ENCODE results near the gene MEF2B.
"Not testable (repeated sequence)": the region's sequence is repeated elsewhere in the genome, so short reads cannot be mapped to it uniquely, and the experiment has no call there.

MEF2B gene

GRCh38 chr19:19126102-19126501, 44.0 kb downstream of the MEF2B start:
- DNase-seq (ENCODE audit: low spot score): no peak

DNA sequence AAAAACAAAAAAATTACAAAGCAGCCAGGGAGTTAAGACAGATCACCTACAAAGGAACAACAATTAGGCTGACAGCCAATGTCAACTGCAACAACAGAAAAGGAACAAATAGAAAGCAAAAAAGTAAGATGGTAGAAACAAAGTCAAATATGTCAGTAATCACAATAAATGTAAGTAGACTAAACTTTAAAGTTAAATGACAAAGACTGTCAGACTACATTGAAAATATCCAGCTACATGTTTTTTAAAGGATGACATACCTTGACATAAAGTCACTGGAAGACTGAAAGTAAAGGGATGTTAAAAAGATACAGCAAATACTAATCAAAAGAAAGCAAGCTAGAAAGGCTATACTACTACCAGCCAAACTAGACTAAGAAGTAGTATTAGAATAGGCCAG, 46.7 kb downstream of the MEF2B start:
- no peak for DNase-seq (ENCODE audit: low spot score)

DNA sequence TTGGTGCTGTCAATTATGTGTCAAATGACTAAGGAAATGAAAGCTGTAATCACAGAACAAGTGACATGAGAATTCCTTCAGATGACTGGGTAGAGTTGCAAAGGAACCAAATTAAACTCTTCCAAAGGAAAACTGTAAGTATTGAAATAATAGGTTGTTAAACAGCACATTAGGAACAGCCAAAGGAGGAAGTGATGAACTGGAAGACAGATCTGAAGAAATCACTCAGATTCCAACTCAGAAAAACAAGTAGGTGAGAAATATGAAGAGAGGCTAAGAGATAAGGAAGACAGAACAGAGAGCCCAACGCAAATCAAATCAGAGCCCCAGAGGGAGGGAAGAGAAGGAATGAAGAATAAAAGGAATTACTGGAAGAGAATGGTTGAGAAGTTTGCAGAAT, 47.2 kb downstream of the MEF2B start:
- no peak for DNase-seq (ENCODE audit: low spot score)

- DNase-seq (ENCODE audit: low spot score): no peak
Observed at GRCh38 chr19:19121371-19121770, 48.7 kb downstream of the MEF2B start.

DNA sequence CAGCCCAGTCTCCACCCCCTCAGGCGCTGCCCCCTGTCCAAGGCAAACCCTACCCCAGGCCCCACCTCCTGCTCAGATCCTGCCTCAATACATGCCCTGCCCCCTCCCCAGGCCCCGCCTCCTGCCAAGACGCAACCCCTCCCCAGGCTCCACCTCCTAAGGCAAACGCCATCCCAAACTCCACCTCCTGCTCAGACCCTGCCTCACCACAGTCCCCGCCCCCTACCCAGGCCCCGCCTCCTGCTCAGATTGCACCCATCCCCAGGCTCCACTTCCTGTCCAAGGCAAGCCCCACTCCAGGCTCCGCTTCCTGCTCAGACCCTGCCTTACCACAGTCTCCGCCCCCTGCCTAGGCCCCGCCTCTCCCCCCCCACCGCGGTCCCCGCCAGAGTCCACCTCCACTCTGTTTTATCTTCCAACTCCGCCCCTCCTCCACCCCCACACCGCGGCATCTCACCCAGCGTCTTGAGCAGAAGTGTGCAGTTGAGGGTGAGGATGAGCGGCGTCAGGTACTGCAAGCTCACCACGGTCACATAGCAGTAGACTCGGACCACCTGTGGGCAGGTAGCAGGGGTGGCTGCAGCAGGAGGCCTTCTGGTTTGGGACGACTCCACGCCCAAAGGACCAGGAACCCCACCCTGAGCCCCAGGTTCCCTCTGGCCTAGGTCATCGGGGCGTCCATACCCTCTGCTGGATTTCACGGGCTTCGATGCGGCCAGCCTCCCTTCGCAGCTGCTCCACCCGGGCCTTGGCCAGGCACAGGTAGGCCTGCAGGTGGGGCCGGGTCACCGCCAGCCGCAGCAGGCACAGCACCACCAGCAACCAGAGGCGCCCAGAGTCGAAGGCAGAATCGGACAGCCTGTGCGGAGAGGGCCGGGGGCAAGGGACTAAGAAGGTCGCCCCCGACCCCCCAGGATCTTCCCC, 49.5 kb downstream of the MEF2B start:
- peak; percentile 44 for DNase-seq (ENCODE audit: low spot score)

DNA sequence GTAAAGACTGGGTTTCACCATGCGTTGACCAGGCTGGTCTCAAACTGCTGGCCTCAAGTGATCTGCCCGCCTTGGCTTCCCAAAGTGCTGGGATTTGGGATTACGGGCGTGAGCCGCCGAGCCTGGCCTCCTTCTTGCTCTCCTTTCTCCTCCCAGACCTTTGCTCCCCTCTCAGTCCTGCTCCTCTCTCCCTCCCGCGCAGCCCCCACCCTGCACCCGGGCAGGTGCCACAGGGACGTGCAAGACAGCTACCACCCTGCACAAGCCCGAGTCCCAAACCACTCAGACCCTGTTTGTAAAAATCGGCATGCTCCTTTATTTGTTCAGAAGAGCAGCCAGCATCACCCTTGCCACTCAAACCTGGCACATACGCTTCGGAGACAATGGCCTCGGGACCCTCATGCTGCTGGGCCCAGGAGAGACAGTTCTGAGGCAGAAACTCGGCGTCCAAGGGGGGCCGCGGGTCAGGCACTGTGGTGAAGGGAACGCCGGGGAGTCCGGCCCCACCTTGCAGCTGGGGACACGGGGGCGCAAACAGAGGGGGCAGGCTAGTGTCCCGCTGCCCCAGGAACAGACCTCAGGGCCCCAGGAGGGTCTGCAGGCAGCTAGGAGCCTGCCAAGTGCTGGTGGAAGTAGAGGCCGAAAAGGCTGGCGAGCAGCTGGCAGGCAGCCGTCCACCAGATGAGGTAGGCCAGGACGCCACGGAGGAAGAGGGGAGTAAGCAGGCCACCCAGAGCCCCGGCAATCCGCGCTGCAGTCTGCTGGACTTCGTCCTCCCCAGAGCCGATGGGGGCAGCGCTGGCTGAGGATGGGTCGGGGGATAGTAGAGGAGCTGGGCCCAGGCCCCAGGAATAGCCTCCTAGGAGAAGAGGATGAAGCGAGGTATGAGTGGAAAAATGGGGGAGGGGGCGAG, 50.5 kb downstream of the MEF2B start:
- DNase-seq (ENCODE audit: low spot score): no peak

DNA sequence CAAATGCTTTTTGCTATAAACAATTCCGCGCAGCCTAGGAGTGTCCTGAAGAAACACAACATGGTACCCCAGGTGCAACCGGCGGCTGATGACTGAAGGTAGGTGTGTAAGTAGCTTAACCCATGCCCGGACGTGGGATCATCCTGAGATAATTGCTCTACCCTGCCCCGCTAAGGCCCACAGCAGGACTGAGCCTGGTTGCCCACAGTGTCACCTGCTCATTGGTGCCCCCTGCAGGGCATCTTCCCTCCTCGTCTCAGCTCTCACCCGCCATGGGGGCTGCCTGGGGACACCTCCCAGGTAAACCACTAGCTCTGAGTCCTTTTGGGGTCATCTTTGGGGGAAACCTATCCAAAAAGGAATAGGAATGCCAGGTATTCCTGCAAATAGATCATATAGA, 54.1 kb downstream of the MEF2B start:
- DNase-seq (ENCODE audit: low spot score): peak; percentile 57

DNA sequence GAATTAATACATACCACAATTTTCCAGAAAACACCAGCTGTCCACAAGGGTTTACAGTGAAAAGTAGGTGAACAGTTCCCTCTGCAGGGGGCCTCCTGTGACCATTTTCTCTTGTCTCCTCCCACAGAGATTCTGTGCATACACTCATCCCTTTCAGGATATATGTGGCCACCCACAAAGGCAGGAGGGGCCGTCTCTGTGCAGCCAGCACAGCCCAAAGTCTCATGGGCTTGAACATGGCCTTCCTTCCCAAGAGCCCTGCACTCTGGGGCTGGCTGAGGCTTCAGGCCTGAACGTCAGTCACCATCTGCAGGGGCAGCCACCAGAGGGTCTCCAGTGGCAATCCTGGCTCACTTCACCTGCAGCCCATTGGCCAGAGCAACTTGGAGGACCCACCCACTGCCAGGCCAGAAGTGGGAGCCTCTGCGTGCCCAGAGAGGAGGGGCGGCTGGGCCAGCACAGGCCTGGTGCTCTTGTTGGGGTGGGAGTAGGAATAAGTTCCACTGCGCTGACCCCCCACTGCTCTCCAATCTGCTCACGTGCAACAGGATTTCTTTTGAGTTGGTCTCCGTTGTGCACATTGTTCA, 56.9 kb downstream of the MEF2B start:
- DNase-seq (ENCODE audit: low spot score): peak; percentile 16

GRCh38 chr19:19111967-19112580, 58.0 kb downstream of the MEF2B start:
- peak; percentile 4 for DNase-seq (ENCODE audit: low spot score)

DNA sequence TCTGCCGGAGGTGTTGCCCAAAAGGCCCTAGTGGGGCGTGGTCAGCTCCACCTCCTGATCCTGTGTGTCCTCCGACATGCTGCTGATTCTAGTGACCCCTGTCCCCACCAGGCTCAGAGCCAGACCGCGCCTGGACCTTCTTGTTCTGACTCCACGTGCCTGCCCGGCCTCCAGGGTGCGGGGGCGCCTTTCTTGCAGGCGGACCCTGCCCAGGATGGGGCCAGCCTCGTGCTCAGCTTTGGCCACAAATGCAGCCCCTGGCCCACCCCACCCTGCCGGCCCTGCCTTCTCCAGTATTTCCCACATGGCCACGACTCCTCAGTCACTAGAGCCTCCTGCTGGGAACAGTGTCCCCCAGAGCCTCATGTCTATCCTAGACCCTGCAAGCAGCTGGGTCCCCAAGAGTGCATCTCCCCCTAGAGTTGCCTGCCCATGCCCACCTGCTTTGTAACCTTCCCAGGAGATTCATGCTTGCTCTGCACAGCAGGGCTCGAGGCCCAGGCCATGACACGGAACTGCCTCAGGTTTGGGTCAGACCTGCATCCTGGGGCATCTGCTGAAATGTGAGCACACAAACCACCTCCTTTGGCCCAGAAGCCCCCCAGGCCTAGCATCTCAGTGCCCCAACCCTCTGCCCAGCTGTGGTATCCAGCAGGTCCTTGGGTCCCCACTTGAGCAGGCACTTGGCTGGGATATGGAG, 58.8 kb downstream of the MEF2B start:
- DNase-seq (ENCODE audit: low spot score): peak; percentile 6

DNA sequence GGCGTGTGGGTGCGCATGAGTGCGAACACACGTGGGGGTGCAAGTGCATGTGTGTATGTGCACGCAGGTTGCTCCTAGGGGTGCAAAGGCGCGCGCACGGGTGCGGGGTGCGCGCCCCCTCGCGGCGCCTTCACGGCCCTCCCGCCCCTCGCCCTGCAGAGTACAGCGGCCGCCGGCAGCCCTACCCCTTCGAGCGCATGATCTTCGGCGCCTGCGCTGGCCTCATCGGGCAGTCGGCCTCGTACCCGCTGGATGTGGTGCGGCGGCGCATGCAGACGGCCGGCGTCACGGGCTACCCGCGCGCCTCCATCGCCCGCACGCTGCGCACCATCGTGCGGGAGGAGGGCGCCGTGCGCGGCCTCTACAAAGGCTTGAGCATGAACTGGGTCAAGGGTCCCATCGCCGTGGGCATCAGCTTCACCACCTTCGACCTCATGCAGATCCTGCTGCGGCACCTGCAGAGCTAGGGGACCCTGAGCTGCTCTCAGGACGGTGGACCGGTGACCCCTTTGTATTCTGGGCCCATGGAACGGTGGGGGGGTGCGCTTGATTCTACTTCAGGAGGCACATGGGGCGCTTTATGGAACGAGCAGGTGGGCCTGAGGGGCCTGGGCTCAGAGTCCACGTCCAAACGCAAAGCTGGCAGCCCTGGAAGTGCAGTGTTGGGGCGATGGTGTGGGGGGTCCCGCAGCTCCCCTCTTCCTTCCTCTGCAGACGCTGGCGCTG, 59.5 kb downstream of the MEF2B start:
- DNase-seq (ENCODE audit: low spot score): peak; percentile 22

DNA sequence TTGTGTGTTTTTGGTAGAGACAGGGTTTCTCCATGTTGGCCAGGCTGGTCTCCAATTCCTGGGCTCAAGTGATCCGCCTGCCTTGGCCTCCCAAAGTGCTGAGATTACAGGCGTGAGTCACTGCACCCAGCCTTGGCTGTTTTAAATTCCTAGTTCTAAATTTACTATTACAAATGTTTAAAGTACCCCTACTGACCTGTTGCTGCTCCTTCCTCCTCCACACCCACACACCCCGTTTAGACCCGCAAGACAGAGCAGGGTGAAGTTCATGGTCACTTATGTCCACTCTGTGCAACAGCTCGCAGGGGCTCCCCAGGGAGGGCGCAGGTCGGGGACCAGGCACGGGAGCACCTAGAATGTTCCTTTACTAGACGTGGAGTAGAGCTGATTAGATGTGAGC, 60.5 kb downstream of the MEF2B start:
- peak; percentile 25 for DNase-seq (ENCODE audit: low spot score)

DNA sequence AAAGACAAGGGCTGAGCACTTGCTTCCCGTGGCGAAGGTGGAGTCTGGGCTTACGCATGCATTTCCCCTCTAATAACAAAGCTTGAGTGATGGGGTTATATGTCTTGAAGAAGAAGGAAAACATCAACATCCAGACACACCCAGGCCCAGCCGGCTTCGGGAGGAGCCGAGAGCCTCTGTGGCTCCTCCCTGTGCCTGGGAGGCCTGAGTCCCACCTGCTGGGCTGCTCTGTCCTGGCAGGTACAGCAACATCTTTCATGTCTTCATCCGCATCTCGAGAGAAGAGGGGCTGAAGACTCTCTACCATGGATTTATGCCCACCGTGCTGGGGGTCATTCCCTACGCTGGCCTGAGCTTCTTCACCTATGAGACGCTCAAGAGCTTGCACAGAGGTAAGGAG, 62.4 kb downstream of the MEF2B start:
- peak; percentile 6 for DNase-seq (ENCODE audit: low spot score)

DNA sequence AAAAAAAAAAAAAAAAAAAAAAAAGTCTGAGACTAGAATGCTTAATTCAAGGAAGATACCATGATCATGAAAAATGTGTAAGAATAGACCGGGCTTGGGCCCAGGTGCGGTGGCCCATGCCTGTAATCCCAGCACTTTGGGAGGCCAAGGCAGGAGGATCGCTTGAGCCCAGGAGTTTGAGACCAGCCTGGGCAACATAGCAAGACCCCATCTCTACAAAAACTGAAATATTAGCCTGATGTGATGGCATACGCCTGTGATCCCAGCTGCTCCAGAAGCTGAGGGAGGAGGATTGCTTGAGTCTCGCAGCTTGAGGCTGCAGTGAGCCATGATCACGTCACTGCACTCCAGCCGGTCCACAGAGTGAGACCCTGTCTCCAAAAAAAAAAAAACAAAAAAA, 63.1 kb downstream of the MEF2B start:
- DNase-seq (ENCODE audit: low spot score): not testable (repeated sequence)

- peak; percentile 10 for DNase-seq (ENCODE audit: low spot score)
Observed at GRCh38 chr19:19106056-19106551, 64.0 kb downstream of the MEF2B start.

- peak; percentile 65 for DNase-seq (ENCODE audit: low spot score)
Observed at GRCh38 chr19:19105365-19106055, 64.6 kb downstream of the MEF2B start.

DNA sequence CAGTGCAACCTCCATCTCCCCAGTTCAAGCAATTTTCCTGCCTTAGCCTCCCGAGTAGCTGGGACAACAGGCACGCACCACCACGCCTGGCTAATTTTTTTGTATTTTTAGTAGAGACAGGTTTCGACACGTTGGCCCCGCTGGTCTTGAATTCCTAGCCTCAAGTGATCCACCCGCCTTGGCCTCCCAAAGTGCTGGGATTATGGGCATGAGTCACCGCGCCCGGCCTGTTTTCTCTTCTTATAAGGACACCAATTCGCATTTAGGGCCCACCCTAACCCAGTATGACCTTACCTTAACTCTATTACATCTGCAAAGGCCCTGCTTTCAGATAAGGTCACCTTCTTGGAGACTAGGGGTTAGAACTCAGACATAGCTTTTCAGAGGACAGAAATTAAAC, 66.9 kb downstream of the MEF2B start:
- DNase-seq (ENCODE audit: low spot score): no peak

DNA sequence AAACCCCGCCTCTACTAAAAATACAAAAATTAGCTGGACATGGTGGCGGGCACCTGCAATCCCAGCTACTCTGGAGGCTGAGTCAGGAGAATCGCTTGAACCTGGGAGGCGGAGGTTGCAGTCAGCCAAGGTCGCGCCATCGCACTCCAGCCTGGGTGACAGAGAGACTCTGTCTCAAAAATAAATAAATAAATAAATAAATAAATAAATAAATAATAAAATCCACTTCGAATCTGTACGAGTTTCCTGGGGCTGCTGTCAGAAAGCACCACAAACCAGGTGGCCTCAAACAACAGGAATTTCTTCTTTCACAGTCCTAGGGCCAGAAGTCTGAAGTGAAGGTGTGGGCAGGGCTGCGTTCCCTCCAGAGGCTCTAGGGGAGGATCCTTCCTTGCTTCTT, 67.5 kb downstream of the MEF2B start:
- not testable (repeated sequence) for DNase-seq (ENCODE audit: low spot score)

- no peak for DNase-seq (ENCODE audit: low spot score)
Observed at GRCh38 chr19:19101540-19101939, 68.5 kb downstream of the MEF2B start.

Data from AG20443 (cell line).